Measurements from ENCODE around the gene TEX10.
"Not testable (repeated sequence)": the region's sequence is repeated elsewhere in the genome, so short reads cannot be mapped to it uniquely, and the experiment has no call there.

The TEX10 gene

DNA sequence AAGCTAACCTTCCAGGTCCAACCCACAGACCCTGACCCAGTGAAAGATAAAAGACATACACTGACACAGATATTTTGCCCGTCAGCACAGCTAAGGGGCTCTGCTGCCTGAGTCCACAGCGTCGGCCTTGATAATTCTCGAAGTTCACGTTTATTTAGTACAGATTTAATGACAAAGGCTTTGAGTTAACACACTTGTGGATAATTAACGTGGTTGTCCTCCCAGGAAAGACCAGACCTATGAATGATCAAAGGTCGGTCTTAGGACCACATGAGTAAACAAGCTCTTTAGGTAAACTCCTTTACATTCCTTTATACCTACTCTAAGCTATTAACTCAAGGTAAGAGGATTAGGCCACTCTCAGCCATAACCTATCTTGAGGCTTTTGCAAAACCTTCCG, 11.3 kb upstream of the TEX10 start:
- Histone ChIP-seq H3K9ac (ENCODE audit: low read depth, low read length) (no peak overlapping the region), H3K9me3 (ENCODE audit: control insufficient read depth, insufficient read depth, low read length) (no peaks in the 10 kb centered on the region), H3K4me1 (ENCODE audit: insufficient read depth, low read length) (no peaks in the 10 kb centered on the region), H3K36me3 (ENCODE audit: insufficient read depth, low read length) (no peaks in the 10 kb centered on the region)

GRCh38 chr9:100359057-100359456, 6.3 kb upstream of the TEX10 start:
- H3K36me3 ChIP-seq (ENCODE audit: insufficient read depth, low read length): peaks cover 6% of the 10 kb centered on the region; the same call in 1 of the 2 replicates
- H3K4me1 ChIP-seq (ENCODE audit: insufficient read depth, low read length): no peaks in the 10 kb centered on the region
- peaks cover 3% of the 10 kb centered on the region; the same call in 1 of the 2 replicates for H3K9me3 ChIP-seq (ENCODE audit: control insufficient read depth, insufficient read depth, low read length)
- no peak overlapping the region for H3K9ac ChIP-seq (ENCODE audit: low read depth, low read length)

GRCh38 chr9:100357501-100357900, 4.8 kb upstream of the TEX10 start:
- no peaks in the 10 kb centered on the region; the same call in 1 of the 2 replicates for H3K4me1 ChIP-seq (ENCODE audit: insufficient read depth, low read length)

DNA sequence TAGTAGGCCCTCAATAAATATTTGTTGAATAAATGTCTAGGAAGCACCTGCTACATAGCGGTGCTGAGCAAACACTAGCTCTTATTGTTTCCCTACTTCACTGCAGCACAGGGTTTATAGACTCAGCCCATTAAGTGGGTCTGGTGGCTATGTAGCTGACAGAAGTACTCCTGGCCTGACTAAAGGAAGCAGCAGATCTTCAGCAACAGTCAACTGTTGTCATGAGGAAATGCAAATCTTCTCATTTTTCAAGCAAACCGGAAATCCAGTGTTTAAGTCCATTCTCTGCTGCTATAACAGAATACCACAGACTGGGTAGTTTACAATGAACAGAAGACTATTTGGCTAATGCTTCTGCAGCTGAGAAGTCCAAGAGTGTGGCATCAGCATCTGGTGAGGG, 2.8 kb upstream of the TEX10 start:
- no peak overlapping the region for H3K9ac ChIP-seq (ENCODE audit: low read depth, low read length)
- H3K36me3 ChIP-seq (ENCODE audit: insufficient read depth, low read length): peaks cover 9% of the 10 kb centered on the region; the same call in 1 of the 2 replicates
- peaks cover 3% of the 10 kb centered on the region; the same call in 1 of the 2 replicates for H3K9me3 ChIP-seq (ENCODE audit: control insufficient read depth, insufficient read depth, low read length)
- H3K4me1 ChIP-seq (ENCODE audit: insufficient read depth, low read length): peaks cover 4% of the 10 kb centered on the region

More at GRCh38 chr9:100357501-100357900, 4.8 kb upstream of the TEX10 start:
- no peak overlapping the region for H3K9ac ChIP-seq (ENCODE audit: low read depth, low read length)
- H3K9me3 ChIP-seq (ENCODE audit: control insufficient read depth, insufficient read depth, low read length): peaks cover 3% of the 10 kb centered on the region; the same call in 1 of the 2 replicates
- H3K36me3 ChIP-seq (ENCODE audit: insufficient read depth, low read length): peaks cover 9% of the 10 kb centered on the region; the same call in 1 of the 2 replicates

DNA sequence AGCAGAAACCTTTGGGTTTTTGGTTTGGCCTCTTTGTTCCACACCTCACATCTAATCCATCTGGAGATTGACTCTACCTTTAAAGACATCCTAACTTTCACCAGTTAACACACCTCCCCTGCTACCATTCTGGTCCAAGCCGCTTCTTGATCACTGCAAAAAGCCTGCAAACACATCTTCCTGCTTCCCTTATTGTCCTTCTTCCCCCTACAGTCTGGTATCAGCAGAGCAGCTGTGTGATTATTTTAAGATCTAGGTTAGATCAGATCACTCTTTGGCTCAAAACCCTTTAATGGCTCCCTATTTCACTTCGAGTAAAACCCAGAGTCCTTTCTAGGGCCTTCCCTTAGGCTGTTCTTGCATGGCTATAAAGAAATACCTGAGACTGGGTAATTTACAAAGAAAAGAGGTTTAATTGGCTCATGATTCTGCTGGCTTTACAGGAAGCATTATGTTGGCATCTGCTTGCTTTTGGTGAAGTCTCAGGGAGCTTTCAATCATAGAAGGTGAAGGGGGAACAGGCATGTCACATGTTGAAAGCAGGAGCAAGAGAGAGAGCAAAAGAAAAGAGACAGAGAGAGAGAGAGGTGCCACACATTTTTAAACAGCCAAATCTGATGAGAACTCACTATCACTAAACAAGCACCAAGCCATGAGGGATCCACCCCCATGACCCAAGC, 1.5 kb upstream of the TEX10 start:
- H3K9ac ChIP-seq (ENCODE audit: low read depth, low read length): 0 out of 2 replicates have a peak overlapping the region, but pooled peaks have one; percentile 95
- H3K9me3 ChIP-seq (ENCODE audit: control insufficient read depth, insufficient read depth, low read length): peaks cover 3% of the 10 kb centered on the region; the same call in 1 of the 2 replicates
- H3K4me1 ChIP-seq (ENCODE audit: insufficient read depth, low read length): peaks cover 16% of the 10 kb centered on the region
- H3K36me3 ChIP-seq (ENCODE audit: insufficient read depth, low read length): peaks cover 9% of the 10 kb centered on the region; the same call in 1 of the 2 replicates

DNA sequence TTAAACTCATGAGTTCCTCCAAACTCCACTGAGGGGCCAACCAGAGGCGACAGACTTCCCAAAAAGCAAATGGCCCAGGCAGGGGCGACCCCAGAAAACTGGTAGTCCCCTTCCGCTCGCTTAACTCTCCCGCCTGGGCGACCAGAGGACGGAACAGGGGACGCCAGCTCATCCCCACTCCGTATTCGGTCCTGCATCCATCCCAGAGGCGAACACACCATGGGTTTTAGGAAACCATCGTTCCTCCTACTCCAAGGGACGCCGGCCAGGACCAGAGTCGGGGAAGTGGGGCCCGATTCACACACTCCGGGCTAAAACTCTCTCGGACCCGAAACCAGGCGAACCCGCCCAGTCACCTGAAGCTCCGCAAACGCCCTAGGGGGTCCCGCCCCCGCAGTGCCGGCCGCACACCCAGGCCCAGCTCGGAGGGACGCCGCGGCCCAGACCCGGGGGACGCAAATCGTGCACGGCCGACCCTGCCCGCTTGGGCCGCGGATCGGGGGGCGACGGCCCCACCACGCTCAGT, 478 bp downstream of the TEX10 start:
- Histone ChIP-seq H3K9ac (ENCODE audit: low read depth, low read length) (peak overlapping the region; percentile 95), H3K36me3 (ENCODE audit: insufficient read depth, low read length) (peaks cover 9% of the 10 kb centered on the region; the same call in 1 of the 2 replicates)

DNA sequence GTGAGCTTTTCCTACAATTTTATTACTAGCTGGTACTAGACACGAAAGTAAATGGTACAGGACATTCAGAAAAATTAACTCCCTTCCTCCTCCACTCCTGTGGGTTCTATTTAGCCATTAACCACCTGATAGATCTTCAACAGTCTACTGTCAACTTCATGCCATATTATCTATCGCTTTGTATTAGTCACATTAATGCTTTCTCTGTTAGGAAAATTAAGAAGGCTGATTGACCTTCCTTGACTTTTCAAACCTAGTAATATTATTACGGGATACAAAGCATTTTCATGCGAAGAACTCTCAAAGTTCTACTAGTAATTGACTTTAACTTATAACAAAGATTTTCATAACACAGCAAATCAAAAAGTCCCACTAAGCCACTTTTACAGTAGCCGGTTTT, 1.2 kb downstream of the TEX10 start:
- Histone ChIP-seq H3K36me3 (ENCODE audit: insufficient read depth, low read length) (peaks cover 14% of the 10 kb centered on the region; the same call in 1 of the 2 replicates), H3K9ac (ENCODE audit: low read depth, low read length) (peak overlapping the region; percentile 95), H3K4me1 (ENCODE audit: insufficient read depth, low read length) (peaks cover 16% of the 10 kb centered on the region), H3K9me3 (ENCODE audit: control insufficient read depth, insufficient read depth, low read length) (peaks cover 3% of the 10 kb centered on the region; the same call in 1 of the 2 replicates)

More for the DNA sequence above, 478 bp downstream of the TEX10 start:
- Histone ChIP-seq H3K4me1 (ENCODE audit: insufficient read depth, low read length) (peaks cover 16% of the 10 kb centered on the region), H3K9me3 (ENCODE audit: control insufficient read depth, insufficient read depth, low read length) (peaks cover 3% of the 10 kb centered on the region; the same call in 1 of the 2 replicates)

DNA sequence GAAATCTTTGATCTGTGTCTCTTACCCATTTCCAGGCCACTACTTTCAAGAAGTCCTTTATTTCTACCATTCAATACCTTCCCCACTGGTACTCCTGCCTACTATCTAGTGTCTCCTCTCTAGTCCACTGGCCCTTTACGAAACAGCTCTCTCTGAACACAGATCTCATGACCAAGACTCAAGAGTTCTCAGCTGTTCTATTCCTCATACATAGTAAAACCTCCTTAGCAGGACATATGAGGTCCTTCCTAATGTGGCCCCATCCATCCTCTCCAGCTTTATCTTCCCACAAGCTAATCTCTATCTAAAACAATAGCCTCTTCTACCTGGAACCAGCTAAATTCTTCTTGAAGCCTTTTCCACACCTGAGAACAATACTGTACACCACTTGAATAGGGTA, 2.6 kb downstream of the TEX10 start:
- Histone ChIP-seq H3K9me3 (ENCODE audit: control insufficient read depth, insufficient read depth, low read length) (peaks cover 3% of the 10 kb centered on the region; the same call in 1 of the 2 replicates), H3K9ac (ENCODE audit: low read depth, low read length) (no peak overlapping the region), H3K4me1 (ENCODE audit: insufficient read depth, low read length) (peaks cover 16% of the 10 kb centered on the region), H3K36me3 (ENCODE audit: insufficient read depth, low read length) (peaks cover 18% of the 10 kb centered on the region)

DNA sequence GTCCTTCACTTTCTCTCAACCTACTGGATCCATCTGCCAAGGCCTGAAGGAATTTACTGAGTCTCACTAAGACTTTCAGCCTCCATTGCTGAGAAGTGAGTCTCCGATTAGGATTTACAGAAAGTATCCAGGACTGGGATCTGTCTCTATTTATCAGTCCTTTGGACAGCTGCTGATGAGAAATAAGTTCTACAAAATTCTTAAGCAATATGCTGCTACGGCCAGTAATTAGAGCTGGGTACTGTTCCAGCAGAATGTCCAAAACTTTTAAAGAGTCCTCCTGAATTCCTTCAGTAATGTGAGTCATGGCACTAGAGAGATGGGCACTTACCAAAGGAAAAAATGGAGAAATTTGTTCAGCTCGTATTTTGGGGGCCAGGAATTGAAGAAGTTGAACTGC, 5.9 kb downstream of the TEX10 start:
- H3K9me3 ChIP-seq (ENCODE audit: control insufficient read depth, insufficient read depth, low read length): no peaks in the 10 kb centered on the region
- H3K36me3 ChIP-seq (ENCODE audit: insufficient read depth, low read length): peaks cover 9% of the 10 kb centered on the region
- H3K4me1 ChIP-seq (ENCODE audit: insufficient read depth, low read length): peaks cover 29% of the 10 kb centered on the region
- H3K9ac ChIP-seq (ENCODE audit: low read depth, low read length): no peak overlapping the region

- peaks cover 8% of the 10 kb centered on the region for H3K36me3 ChIP-seq (ENCODE audit: insufficient read depth, low read length)
- no peaks in the 10 kb centered on the region for H3K9me3 ChIP-seq (ENCODE audit: control insufficient read depth, insufficient read depth, low read length)
- no peak overlapping the region for H3K9ac ChIP-seq (ENCODE audit: low read depth, low read length)
- peaks cover 16% of the 10 kb centered on the region; the same call in 1 of the 2 replicates for H3K4me1 ChIP-seq (ENCODE audit: insufficient read depth, low read length)
Observed at GRCh38 chr9:100341889-100342288, 10.9 kb downstream of the TEX10 start.

GRCh38 chr9:100340224-100340623, 12.5 kb downstream of the TEX10 start:
- H3K9me3 ChIP-seq (ENCODE audit: control insufficient read depth, insufficient read depth, low read length): no peaks in the 10 kb centered on the region
- H3K4me1 ChIP-seq (ENCODE audit: insufficient read depth, low read length): peaks cover 16% of the 10 kb centered on the region; the same call in 1 of the 2 replicates
- H3K9ac ChIP-seq (ENCODE audit: low read depth, low read length): no peak overlapping the region
- peaks cover 2% of the 10 kb centered on the region for H3K36me3 ChIP-seq (ENCODE audit: insufficient read depth, low read length)

- H3K4me1 ChIP-seq (ENCODE audit: insufficient read depth, low read length): peaks cover 15% of the 10 kb centered on the region; the same call in 1 of the 2 replicates
- H3K36me3 ChIP-seq (ENCODE audit: insufficient read depth, low read length); H3K9me3 ChIP-seq (ENCODE audit: control insufficient read depth, insufficient read depth, low read length); H3K9ac ChIP-seq (ENCODE audit: low read depth, low read length): not testable (repeated sequence)
Observed at GRCh38 chr9:100338736-100339135, 14.0 kb downstream of the TEX10 start.

- H3K36me3 ChIP-seq (ENCODE audit: insufficient read depth, low read length): peaks cover 4% of the 10 kb centered on the region; the same call in 1 of the 2 replicates
- no peak overlapping the region for H3K9ac ChIP-seq (ENCODE audit: low read depth, low read length)
- H3K4me1 ChIP-seq (ENCODE audit: insufficient read depth, low read length): no peaks in the 10 kb centered on the region
- no peaks in the 10 kb centered on the region for H3K9me3 ChIP-seq (ENCODE audit: control insufficient read depth, insufficient read depth, low read length)
Observed at GRCh38 chr9:100324594-100325200, 28.0 kb downstream of the TEX10 start.

GRCh38 chr9:100322954-100323536, 29.7 kb downstream of the TEX10 start:
- no peak overlapping the region for H3K9ac ChIP-seq (ENCODE audit: low read depth, low read length)
- H3K9me3 ChIP-seq (ENCODE audit: control insufficient read depth, insufficient read depth, low read length): no peaks in the 10 kb centered on the region
- H3K4me1 ChIP-seq (ENCODE audit: insufficient read depth, low read length): no peaks in the 10 kb centered on the region
- peaks cover 7% of the 10 kb centered on the region; the same call in 1 of the 2 replicates for H3K36me3 ChIP-seq (ENCODE audit: insufficient read depth, low read length)

Data from ES-I3 (cell line).